ENCODE measurements around the gene ECEL1.

ECEL1 gene

DNA sequence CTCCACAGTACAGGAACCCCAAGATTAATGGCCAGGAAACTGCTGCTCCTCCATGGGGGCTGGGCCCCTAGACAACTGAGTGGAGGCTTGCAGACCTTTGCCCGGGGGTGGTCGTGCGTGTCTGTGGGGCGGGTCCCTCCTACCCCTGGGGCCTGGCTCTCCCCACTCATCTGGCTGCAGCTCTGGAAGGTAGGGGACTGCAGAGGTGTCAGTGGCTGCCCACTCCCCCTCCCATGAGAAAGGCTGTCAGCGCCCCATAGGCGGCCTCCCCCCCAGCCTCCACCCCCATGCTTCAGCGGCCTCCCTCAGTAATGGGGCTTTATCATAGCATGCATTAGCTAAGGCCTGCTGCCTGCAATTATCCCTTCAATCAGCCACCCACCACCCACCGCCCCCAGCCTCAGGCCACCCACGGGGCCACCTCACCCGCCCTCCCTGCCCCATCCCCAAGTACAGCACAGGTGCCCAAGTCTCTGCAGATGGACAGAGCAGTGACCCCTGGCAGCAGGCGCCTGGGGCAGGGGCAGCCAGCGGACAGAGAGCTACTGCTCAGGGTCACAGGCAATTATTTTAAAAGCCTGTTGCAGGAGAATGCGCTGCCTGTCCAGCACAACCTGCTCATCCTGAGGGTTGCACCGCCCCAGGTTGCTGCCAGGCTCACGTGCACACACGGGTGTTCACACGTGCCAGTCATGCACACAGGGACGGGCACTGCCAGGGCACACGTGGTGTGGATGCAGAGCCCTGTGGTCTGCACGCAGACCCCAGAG is 9.1 kb upstream of the ECEL1 start:
- H3K4me3 Mint-ChIP-seq: no peak overlapping the region
- no peak for DNase-seq
- peaks cover 7% of the 10 kb centered on the region for H3K27me3 Mint-ChIP-seq
- H3K4me1 Mint-ChIP-seq: no peaks in the 10 kb centered on the region
- H3K9me3 Mint-ChIP-seq: no peaks in the 10 kb centered on the region
- no peak for ATAC-seq
- H3K27ac Mint-ChIP-seq: no peak overlapping the region
- H3K36me3 Mint-ChIP-seq (ENCODE audit: low read depth): no peaks in the 10 kb centered on the region

DNA sequence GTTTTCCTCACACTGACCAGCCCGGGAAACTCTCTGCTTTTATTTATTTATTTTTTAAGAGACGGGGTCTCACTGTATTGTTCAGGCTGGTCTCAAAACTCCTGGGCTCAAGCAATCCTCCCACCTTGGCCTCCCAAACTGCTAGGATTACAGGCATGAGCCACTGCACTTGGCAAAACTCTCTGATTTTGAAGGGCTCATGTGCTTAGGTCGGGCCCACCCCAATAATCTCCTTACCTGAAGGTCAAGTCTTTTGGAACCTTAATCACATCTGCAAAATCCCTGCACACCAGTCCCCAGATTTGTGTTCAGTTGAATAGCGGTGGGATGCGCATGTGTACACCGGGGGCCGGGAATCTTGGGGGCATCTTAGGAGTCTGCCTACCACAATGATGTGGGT is 7.7 kb upstream of the ECEL1 start:
- DNase-seq: no peak
- H3K27ac Mint-ChIP-seq: no peak overlapping the region
- no peaks in the 10 kb centered on the region for H3K4me1 Mint-ChIP-seq
- H3K27me3 Mint-ChIP-seq: peaks cover 7% of the 10 kb centered on the region
- no peak for ATAC-seq
- no peak overlapping the region for H3K4me3 Mint-ChIP-seq
- no peaks in the 10 kb centered on the region for H3K36me3 Mint-ChIP-seq (ENCODE audit: low read depth)
- H3K9me3 Mint-ChIP-seq: no peaks in the 10 kb centered on the region

DNA sequence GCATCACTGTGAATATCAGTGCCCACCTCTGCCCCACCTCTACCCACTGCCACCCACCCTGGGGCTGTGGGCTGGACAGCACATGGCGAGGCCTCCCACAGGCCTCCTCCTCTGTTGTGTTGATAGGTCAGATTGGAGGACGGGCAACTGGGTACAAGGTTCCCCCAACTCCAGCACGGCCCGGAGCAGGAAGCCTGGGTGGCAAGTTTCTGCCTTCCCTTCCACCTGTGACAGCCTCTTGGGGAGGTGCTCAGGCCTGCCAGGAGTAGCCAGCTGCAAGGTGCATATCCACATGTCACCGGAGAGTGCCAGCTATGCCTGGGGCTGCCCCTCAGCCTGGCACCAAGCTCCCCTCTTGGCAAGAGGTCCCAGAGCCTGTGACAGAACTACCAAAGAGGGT is 6.9 kb upstream of the ECEL1 start:
- Mint-ChIP-seq H3K27ac (no peak overlapping the region), H3K4me1 (no peaks in the 10 kb centered on the region), H3K27me3 (peaks cover 10% of the 10 kb centered on the region), H3K36me3 (ENCODE audit: low read depth) (no peaks in the 10 kb centered on the region), H3K4me3 (no peak overlapping the region), H3K9me3 (no peaks in the 10 kb centered on the region)
- no peak for ATAC-seq
- DNase-seq: no peak

DNA sequence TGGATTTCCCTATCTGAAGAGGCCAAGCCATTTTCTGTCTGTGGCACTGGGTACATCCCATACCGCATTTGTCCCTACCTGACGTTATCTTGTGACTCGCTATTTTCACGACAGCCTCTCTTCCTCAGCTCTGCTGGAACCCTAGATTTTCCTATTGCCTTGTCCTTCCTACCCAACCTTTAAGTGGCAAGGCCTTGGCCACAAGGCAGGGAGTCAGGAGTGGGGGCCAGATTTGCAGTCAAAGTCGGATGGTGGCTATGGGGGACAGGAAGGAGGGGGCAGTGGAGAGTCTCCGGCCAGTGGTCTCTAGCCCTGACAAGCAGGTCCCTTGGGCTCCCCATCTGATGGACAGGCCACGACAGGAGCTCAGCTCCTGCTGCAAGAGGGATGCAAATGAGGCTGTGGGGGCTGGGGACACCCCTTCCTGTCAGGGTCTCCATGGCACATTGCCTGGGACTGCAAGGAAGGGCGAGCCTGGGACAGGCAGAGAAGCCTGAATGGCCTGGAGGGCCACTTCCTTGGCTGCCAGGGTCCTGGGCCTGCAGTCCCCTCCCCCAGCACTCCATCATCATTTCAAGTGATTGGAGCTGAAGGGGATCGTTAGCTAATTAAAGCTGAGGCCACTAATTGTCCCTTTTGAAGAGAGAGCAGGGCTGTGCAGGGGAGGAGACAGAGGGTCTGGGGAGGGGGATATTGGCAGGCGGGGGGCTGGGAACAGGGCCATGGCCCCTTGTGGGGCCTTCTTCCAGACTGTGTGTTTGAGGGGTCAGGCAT is 6.3 kb upstream of the ECEL1 start:
- DNase-seq (no peak), ATAC-seq (no peak)
- Mint-ChIP-seq H3K4me1 (no peaks in the 10 kb centered on the region), H3K36me3 (ENCODE audit: low read depth) (no peaks in the 10 kb centered on the region), H3K27ac (no peak overlapping the region), H3K27me3 (peaks cover 15% of the 10 kb centered on the region), H3K4me3 (no peak overlapping the region), H3K9me3 (no peaks in the 10 kb centered on the region)

DNA sequence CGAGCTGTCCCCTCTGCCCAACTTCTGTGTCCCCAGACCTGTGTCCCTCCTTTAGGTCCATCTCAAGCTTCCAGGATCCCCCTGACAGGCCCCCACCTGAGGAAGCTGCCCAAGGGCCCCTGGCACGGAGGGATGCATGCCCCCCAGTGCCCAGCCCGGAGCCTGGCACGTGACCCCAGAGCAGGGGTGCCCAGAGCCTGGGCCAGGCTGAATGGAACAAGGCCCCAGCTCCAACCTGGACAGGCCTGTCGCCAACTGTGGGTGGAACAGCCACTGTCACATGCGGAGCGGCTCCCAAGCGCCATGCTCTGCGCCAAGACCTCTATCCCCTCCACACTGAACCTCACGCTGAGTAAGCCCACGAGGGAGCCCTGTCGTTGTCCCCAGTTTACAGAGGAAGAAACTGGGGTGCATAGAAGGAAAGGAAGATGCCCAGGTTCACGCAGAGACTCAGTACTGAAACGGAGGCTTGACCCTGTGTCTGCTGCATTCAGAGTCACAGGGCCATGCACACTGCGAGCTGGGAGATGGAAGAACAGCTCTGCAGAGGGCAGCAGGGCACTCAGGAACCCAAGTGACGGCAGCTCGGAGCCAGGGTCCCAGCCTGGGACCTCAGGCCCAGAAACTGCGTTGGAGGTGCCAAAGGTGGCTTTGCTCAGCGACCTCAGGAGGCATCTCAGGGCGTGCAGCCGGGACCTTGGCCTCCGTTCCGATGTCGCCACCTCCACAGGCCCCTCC is 5.5 kb upstream of the ECEL1 start:
- no peak for ATAC-seq

DNA sequence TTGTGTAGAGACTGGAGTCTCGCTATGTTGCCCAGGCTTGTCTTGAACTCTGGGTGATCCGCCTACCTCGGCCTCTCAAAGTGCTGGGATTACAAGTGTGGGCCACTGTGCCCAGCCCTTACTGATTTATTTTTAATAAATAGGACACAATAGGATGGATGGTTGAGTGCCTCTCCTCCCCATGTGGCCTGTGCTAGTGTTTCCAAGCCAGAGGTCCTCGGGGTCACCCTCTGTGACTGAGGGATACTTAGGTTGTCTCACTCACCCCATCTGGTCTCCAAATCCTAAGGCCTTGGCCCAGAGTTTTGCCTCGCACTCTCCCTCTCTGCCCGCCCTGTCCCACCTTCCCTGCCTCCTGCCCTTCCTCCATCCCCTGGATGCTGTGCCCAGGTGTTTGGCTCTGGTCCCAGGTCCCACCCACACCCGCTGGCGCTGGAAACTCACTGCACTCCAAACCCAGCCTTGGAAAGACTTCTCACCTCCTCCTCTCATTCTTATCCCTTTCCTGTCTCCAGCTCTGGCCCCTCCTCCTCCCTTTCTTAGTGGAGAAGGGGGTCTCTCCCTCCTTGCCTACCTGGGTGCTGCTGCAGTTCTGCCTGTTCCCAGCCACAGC is 4.7 kb upstream of the ECEL1 start:
- ATAC-seq (no peak), DNase-seq (no peak)
- Mint-ChIP-seq H3K27ac (no peak overlapping the region), H3K9me3 (no peaks in the 10 kb centered on the region), H3K4me3 (no peak overlapping the region), H3K27me3 (peaks cover 19% of the 10 kb centered on the region), H3K4me1 (no peaks in the 10 kb centered on the region), H3K36me3 (ENCODE audit: low read depth) (no peaks in the 10 kb centered on the region)

More for the DNA sequence above, 5.5 kb upstream of the ECEL1 start:
- H3K27ac Mint-ChIP-seq: no peak overlapping the region
- H3K27me3 Mint-ChIP-seq: peaks cover 17% of the 10 kb centered on the region
- H3K9me3 Mint-ChIP-seq: no peaks in the 10 kb centered on the region
- H3K4me3 Mint-ChIP-seq: no peak overlapping the region
- DNase-seq: no peak
- no peaks in the 10 kb centered on the region for H3K4me1 Mint-ChIP-seq
- H3K36me3 Mint-ChIP-seq (ENCODE audit: low read depth): no peaks in the 10 kb centered on the region

DNA sequence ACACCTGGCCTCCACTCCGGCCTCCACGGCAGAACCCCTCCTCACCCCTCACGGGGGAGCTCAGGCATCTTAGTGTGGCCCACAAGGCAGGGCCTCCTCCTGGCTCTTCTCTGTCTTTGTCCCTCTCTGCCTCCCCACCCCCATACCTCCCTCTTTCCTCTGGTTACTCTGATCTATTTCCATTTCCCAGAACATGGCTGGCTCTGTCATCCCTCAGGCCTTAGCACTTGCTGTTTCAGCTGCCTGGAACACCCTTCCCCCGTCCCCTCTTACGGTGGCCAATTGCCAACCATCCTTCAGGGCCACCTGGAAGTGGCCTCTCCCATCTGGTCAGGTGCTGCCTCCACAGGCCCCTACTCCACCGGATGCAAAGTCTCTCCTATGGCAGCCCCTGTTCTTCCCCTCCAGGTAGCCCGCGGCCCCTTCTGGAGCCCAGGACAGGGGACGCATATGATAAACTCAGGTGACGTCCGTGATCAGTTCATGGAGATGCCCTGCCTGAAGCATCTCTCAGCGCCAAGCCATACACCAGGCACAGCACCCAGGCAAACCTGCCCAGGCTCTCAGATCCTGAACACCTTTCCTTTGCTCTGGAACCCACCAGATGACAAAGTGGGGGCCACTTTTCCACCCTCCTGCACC is 3.6 kb upstream of the ECEL1 start:
- Mint-ChIP-seq H3K27me3 (peaks cover 21% of the 10 kb centered on the region), H3K4me3 (no peak overlapping the region), H3K4me1 (peaks cover 3% of the 10 kb centered on the region), H3K27ac (no peak overlapping the region), H3K9me3 (no peaks in the 10 kb centered on the region), H3K36me3 (ENCODE audit: low read depth) (no peaks in the 10 kb centered on the region)
- DNase-seq (no peak), ATAC-seq (no peak)

DNA sequence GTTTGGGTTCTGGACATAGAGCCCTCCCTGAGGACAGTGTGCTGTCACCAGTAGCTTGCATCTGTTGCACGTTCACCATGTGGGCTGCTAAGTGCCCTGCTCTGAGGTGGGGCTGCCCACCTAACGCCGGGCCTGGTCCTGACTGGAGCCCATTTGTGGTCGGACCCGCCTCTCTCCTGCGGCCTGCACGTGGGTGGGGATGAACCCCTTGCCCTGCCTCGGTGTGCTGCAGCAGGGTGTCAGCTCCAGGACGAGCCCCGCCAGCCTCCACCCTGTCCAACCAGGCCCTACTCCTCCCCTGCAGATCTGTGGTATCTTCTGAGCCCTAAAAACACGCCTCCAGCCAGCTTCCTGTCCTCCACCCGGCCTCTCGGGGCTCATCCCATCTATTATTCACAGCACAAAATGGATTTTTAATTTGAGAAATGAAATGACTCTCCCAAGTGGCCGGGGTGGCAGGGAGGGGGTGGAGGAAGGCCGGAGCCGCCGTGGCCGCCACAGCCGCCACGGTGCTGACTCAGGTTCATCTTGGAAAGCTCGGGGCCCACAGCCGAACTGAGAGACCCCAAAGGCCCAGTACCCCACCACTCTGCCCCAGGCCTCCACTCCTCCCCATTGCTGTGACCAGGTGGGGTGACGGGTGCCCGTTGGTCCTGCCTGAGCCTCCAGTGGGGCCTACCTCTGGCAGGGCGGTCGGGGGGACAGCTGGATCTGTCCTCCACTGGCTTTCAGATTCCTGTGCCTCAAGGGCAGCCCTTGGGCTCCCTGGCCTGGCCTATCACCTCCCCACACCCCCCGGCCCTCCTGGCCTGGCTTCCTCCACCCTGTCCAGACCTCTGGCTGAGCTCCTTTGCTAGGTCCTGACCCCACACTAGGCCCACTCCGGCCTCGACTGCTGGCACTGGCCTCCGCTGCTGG is 2.8 kb upstream of the ECEL1 start:
- ATAC-seq: no peak
- Mint-ChIP-seq H3K27me3 (peaks cover 22% of the 10 kb centered on the region), H3K27ac (no peak overlapping the region), H3K36me3 (ENCODE audit: low read depth) (no peaks in the 10 kb centered on the region), H3K4me3 (no peak overlapping the region), H3K9me3 (no peaks in the 10 kb centered on the region), H3K4me1 (peaks cover 3% of the 10 kb centered on the region)
- DNase-seq: no peak

DNA sequence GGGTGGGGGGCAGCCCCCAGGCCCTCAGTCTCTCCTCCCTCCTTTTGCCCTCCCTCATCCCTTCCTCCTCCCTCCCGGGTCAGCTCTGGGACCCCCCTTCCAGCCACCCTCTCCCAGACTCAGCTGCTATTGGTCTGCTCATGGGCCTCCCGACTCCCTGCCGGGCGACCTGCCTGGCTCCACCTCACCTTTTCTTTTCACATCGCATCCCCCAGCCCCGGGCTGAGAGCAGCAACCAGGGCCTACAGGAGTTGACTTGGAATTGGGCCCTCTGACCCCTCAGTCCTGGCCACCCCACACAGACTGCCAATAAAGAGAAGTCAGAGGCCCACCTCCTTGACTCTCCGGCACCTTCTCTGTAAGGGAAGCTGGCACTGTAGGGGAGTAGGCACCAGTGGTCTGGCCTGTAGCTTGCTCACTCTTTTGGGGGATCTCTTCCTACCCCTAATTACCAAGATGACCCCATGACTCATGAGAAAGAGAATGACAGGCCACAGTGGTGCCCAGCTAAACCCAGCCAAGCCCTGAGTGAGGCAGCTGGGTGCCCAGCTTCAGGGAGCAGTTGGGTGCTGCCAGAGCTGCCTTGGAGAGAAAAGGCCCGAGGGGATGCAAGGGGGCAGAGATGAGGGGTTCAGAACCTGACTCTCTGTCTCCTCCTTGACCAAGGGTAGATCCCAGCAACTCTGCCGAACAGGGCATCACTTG is 2.0 kb upstream of the ECEL1 start:
- DNase-seq: no peak

DNA sequence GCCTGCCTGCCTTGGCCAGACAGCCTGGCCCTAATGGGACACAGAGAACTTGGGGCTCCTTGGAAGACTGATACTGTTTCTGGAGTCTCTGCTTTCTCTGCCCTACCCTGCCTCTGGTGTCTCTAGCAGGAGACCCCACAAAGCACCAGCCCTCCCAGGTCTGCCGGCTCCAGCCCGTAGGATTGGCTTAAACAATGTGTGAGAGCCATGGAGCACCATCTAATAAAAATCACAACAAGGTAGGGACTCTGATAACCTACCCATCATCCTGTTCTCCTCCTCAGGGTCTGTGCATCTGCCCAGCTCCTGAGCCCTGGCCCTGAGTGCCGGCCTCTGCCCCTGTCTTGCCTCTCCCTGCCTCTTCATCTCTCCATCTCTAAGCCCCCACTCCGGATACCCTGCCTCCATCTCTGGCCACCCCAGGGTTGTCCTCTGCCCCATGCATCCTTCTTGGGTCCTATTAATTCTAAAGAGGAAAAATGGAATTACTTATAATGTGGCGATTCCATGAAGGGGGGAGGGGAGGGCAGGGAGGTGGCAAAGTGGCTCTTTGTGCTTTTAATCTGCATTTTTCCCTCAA is 1.2 kb upstream of the ECEL1 start:
- Mint-ChIP-seq H3K36me3 (ENCODE audit: low read depth) (no peaks in the 10 kb centered on the region), H3K27me3 (peaks cover 35% of the 10 kb centered on the region), H3K27ac (no peak overlapping the region), H3K4me1 (peaks cover 6% of the 10 kb centered on the region), H3K9me3 (no peaks in the 10 kb centered on the region), H3K4me3 (peak overlapping the region; percentile 22)
- DNase-seq (no peak), ATAC-seq (no peak)

More for the DNA sequence above, 2.0 kb upstream of the ECEL1 start:
- Mint-ChIP-seq H3K4me3 (no peak overlapping the region), H3K27me3 (peaks cover 29% of the 10 kb centered on the region), H3K36me3 (ENCODE audit: low read depth) (no peaks in the 10 kb centered on the region), H3K27ac (no peak overlapping the region), H3K4me1 (peaks cover 6% of the 10 kb centered on the region), H3K9me3 (no peaks in the 10 kb centered on the region)
- no peak for ATAC-seq

DNA sequence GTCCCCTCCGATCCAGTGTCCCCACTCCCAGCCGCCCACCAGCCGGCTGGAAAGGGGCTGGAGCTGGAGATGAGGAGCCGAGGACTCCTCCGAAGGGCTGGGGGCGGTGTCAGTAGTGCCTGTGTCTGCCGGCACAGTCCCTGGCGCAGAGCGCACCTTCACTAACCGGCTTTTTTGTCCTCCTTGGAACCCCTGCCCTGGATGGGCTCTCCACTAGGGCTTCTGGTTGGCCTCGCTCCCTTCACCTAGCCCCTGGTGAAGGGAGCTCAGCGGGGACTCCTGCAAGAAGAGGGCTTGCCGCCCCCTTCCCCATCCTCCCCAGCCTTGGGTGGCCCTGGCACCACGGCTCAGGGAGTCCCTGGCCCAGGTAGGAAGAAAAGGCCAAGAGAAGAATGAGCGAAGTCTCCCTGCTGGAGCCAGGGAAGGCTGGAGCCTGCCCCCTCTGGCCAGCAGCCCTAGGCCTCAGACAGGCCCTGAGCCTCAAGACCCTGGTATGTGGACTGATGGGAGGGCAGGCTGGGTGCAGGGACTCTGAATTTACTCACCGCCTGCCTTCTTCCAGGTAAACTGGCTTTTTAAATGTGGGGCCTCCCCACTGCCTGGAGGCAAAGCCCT is 570 bp upstream of the ECEL1 start:
- H3K9me3 Mint-ChIP-seq: no peaks in the 10 kb centered on the region
- H3K4me1 Mint-ChIP-seq: peaks cover 6% of the 10 kb centered on the region
- DNase-seq (no peak), ATAC-seq (no peak)
- peak overlapping the region; percentile 22 for H3K4me3 Mint-ChIP-seq
- peaks cover 34% of the 10 kb centered on the region for H3K27me3 Mint-ChIP-seq
- H3K36me3 Mint-ChIP-seq (ENCODE audit: low read depth): no peaks in the 10 kb centered on the region
- H3K27ac Mint-ChIP-seq: no peak overlapping the region

DNA sequence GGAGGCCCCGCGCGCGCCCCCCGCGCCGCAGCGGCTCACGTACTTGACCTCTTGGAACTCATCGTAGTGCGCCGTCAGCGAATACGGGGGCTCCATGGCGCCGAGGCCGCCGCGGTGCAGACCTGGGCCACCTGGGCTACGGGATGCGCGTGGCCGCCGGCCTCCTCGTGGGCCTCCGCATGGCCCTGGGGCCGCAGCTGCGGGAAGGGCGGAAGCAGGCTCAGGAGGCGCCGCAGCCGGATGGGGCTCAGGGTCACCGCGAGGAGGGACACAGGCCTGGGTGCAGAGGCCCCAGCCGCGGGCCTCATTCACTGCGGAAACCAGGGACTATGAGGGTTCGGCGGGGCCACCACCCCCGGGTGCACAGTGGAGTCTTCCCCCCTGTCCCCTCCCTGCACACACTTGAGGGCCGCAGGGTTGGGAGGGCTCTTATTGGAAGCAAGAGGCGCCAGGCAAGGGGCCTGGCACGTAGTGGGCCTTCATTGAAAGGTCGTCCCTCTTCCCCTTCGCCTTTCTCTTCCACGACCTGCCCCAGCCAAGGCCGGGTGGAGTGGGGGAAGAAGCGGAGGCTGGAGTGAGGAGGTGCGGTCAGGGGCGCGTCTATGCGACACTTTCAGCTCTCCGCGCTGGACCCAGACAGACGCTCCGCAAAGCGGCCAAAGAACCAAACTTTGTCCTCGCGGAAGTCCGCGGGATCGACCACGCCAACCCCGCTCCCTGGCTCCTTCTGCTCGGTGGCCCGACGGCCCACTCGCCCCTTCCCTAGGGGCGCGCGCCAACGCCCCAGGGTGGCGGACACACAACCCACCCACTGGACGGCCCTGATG is 863 bp downstream of the ECEL1 start:
- no peaks in the 10 kb centered on the region for H3K9me3 Mint-ChIP-seq
- peak overlapping the region; percentile 14 for H3K4me3 Mint-ChIP-seq
- H3K4me1 Mint-ChIP-seq: peaks cover 6% of the 10 kb centered on the region
- no peak overlapping the region for H3K27ac Mint-ChIP-seq
- no peaks in the 10 kb centered on the region for H3K36me3 Mint-ChIP-seq (ENCODE audit: low read depth)
- ATAC-seq: no peak
- H3K27me3 Mint-ChIP-seq: peaks cover 34% of the 10 kb centered on the region
- DNase-seq: no peak
